ENCODE measurements around the gene ERC1. TPM values are rescaled to one million over a fixed set of nuclear protein-coding genes. Genes with fewer than 3 reads are reported as not detected.

ERC1 gene
- total RNA-seq, 1 experiment from 2014 or later: 39.4 TPM

DNA sequence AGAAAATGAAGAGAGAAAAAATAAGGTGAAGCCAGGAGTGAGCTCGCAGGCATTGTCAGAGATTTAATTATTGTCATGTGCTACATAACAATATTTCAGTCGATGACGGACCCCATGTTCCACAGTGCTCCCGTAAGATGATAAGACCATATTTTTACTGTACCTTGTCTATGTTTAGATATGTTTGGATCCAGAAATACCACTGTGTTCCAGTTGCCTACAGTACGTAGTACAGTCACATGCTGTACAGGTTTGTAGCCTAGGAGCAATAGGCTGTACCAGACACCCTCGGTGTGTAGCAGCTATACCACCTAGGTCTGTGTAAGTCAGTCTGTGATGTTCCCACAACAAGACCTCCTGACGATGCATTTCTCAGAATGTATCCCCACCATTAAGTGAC is 465.9 kb downstream of the ERC1 start:
- Mint-ChIP-seq H3K36me3 (ENCODE audit: insufficient read depth, unreplicated experiment) (no peaks in the 10 kb centered on the region), H3K9me3 (ENCODE audit: low read depth, unreplicated experiment) (no peaks in the 10 kb centered on the region), H3K4me1 (ENCODE audit: low read depth, unreplicated experiment) (no peaks in the 10 kb centered on the region), H3K4me3 (ENCODE audit: low read depth, unreplicated experiment) (no peak overlapping the region), H3K27ac (ENCODE audit: unreplicated experiment) (no peak overlapping the region), H3K27me3 (ENCODE audit: unreplicated experiment) (no peaks in the 10 kb centered on the region)
- no peak for DNase-seq
- CTCF ChIA-PET: interaction anchor here (0.6 kb wide), 1 partner anchor 16 kb away, joined by 4 read pairs; no protein-coding TSS in a partner anchor
- TF ChIP-seq, protein P1, sequence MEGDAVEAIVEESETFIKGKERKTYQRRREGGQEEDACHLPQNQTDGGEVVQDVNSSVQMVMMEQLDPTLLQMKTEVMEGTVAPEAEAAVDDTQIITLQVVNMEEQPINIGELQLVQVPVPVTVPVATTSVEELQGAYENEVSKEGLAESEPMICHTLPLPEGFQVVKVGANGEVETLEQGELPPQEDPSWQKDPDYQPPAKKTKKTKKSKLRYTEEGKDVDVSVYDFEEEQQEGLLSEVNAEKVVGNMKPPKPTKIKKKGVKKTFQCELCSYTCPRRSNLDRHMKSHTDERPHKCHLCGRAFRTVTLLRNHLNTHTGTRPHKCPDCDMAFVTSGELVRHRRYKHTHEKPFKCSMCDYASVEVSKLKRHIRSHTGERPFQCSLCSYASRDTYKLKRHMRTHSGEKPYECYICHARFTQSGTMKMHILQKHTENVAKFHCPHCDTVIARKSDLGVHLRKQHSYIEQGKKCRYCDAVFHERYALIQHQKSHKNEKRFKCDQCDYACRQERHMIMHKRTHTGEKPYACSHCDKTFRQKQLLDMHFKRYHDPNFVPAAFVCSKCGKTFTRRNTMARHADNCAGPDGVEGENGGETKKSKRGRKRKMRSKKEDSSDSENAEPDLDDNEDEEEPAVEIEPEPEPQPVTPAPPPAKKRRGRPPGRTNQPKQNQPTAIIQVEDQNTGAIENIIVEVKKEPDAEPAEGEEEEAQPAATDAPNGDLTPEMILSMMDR (IDR thresholded peaks at IDR 0.05; ENCODE audit: unreplicated experiment): no peak
- no TSS peak for BruUV-seq (replicated peaks)
- intact Hi-C loops (cut with micrococcal nuclease; ENCODE audit: unreplicated experiment): no loop called here

DNA sequence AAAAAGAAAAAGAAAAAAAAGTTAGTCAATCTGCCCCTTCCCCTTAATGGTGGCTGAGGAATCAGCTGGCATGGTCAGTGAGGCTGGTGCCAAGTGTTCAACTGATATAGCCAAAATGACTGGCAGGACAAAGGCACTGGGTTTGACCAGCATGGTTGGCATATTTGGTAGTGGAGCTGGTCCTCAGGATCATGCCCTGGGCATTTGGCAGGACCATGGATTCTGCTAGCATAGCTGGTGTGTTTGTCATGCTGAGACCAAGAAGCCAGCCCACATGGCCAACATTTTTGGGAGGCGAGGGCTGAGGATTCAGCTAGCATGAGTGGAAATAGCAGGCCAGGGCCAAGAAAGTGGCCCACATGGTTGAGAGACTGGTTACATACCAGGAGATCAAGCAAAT is 466.9 kb downstream of the ERC1 start:
- Mint-ChIP-seq H3K36me3 (ENCODE audit: insufficient read depth, unreplicated experiment) (no peaks in the 10 kb centered on the region), H3K4me3 (ENCODE audit: low read depth, unreplicated experiment) (no peak overlapping the region), H3K27me3 (ENCODE audit: unreplicated experiment) (no peaks in the 10 kb centered on the region), H3K27ac (ENCODE audit: unreplicated experiment) (no peak overlapping the region), H3K4me1 (ENCODE audit: low read depth, unreplicated experiment) (no peaks in the 10 kb centered on the region), H3K9me3 (ENCODE audit: low read depth, unreplicated experiment) (no peaks in the 10 kb centered on the region)
- CTCF ChIA-PET: no interaction called here
- intact Hi-C loops (cut with micrococcal nuclease; ENCODE audit: unreplicated experiment): no loop called here
- TF ChIP-seq, protein P1 (IDR thresholded peaks at IDR 0.05; ENCODE audit: unreplicated experiment): no peak
- no TSS peak for BruUV-seq (replicated peaks)
- DNase-seq: no peak

- BruUV-seq (replicated peaks): no TSS peak
- Mint-ChIP-seq H3K4me1 (ENCODE audit: low read depth, unreplicated experiment) (no peaks in the 10 kb centered on the region), H3K27ac (ENCODE audit: unreplicated experiment) (no peak overlapping the region), H3K4me3 (ENCODE audit: low read depth, unreplicated experiment) (no peak overlapping the region), H3K9me3 (ENCODE audit: low read depth, unreplicated experiment) (no peaks in the 10 kb centered on the region), H3K36me3 (ENCODE audit: insufficient read depth, unreplicated experiment) (no peaks in the 10 kb centered on the region), H3K27me3 (ENCODE audit: unreplicated experiment) (no peaks in the 10 kb centered on the region)
- DNase-seq: no peak
- intact Hi-C loops (cut with micrococcal nuclease; ENCODE audit: unreplicated experiment): no loop called here
- TF ChIP-seq, protein P1 (IDR thresholded peaks at IDR 0.05; ENCODE audit: unreplicated experiment): no peak
- CTCF ChIA-PET: no interaction called here
Observed at GRCh38 chr12:1459339-1459738, 468.3 kb downstream of the ERC1 start.

GRCh38 chr12:1463073-1463905 is 472.3 kb downstream of the ERC1 start:
- H3K9me3 Mint-ChIP-seq (ENCODE audit: low read depth, unreplicated experiment): no peaks in the 10 kb centered on the region
- H3K36me3 Mint-ChIP-seq (ENCODE audit: insufficient read depth, unreplicated experiment): no peaks in the 10 kb centered on the region
- TF ChIP-seq, protein P1 (IDR thresholded peaks at IDR 0.05; ENCODE audit: unreplicated experiment): no peak
- no TSS peak for BruUV-seq (replicated peaks)
- CTCF ChIA-PET: no interaction called here
- no peak overlapping the region for H3K27ac Mint-ChIP-seq (ENCODE audit: unreplicated experiment)
- H3K4me3 Mint-ChIP-seq (ENCODE audit: low read depth, unreplicated experiment): no peak overlapping the region
- H3K4me1 Mint-ChIP-seq (ENCODE audit: low read depth, unreplicated experiment): no peaks in the 10 kb centered on the region
- no peak for DNase-seq
- H3K27me3 Mint-ChIP-seq (ENCODE audit: unreplicated experiment): no peaks in the 10 kb centered on the region
- intact Hi-C loops (cut with micrococcal nuclease; ENCODE audit: unreplicated experiment): no loop called here
